Fibroblast of villous mesenchyme (primary cell): ENCODE data around the gene KCNE5. TPM values are rescaled to one million over a fixed set of nuclear protein-coding genes. Genes with fewer than 3 reads are reported as not detected.
"Not testable (repeated sequence)": the region's sequence is repeated elsewhere in the genome, so short reads cannot be mapped to it uniquely, and the experiment has no call there.

ENCODE experiments used
- DNase-seq: peaks from one replicate; pipeline ENCODE4 v3.0.0-alpha.2; 2010; ENCODE audit warnings: low read depth
- H3K4me3 ChIP-seq: 2 replicates; pipeline ENCODE4 v1.5.1; 2011; ENCODE audit warnings: low read depth, mild to moderate bottlenecking, low read length
- total RNA-seq: library from RNA; depleted of rRNA; stranded (reverse); fragments of >200 nt; gene quantifications from 2 replicates; pipeline ENCODE4 v1.2.3, GENCODE V29; 2012
- TF ChIP-seq, protein P1 (sequence below): IDR thresholded peaks from 2 replicates; pipeline ENCODE4 v1.5.1; 2012; ENCODE audit warnings: low read depth, mild to moderate bottlenecking, low read length; ENCODE audit not compliant: insufficient read depth

The KCNE5 gene
- total RNA-seq, 1 donor, result not detected

DNA sequence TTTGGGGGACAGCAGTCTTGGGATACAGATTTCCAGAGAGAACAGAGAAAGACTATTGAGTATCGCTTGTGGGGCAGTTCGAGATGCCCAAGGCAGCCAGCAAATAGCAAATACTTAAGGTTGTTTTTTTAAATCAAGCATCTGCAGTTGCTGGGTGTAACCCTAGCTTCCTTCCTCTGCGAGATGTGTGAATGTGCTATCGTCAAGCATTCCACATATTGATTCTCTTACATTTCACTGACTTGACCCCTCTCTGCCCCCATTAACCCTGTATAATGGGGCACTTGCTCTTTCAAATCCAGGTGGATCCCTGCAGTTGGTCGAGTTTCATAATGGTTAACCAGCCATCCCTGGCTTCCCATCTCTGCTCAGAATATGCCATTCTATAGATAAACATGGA is 23.5 kb downstream of the KCNE5 start:
- TF ChIP-seq, protein P1, sequence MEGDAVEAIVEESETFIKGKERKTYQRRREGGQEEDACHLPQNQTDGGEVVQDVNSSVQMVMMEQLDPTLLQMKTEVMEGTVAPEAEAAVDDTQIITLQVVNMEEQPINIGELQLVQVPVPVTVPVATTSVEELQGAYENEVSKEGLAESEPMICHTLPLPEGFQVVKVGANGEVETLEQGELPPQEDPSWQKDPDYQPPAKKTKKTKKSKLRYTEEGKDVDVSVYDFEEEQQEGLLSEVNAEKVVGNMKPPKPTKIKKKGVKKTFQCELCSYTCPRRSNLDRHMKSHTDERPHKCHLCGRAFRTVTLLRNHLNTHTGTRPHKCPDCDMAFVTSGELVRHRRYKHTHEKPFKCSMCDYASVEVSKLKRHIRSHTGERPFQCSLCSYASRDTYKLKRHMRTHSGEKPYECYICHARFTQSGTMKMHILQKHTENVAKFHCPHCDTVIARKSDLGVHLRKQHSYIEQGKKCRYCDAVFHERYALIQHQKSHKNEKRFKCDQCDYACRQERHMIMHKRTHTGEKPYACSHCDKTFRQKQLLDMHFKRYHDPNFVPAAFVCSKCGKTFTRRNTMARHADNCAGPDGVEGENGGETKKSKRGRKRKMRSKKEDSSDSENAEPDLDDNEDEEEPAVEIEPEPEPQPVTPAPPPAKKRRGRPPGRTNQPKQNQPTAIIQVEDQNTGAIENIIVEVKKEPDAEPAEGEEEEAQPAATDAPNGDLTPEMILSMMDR, result no peak
- no peak for DNase-seq
- H3K4me3 ChIP-seq, result no peak overlapping the region

DNA sequence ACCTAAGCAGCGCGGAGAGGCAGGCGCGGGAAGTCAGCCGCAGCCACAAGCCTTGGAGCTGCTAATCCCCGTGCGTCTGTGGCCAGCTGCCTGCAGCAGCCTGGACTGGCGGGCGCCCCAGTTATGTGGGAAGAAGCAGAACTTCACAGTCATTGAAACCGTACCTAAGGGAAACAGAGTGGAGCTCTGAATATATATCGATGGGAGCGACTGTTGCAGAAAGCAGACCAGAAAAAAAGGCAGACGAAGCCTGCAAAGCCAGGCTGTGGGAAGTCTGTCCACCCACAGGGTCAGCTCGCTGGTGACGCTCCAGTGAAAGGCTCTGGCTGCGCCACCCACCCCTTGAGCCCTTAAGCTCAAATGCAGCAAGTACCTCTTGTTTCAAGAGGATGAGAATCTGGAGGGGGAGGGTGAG is 24.7 kb downstream of the KCNE5 start:
- TF ChIP-seq, protein P1, result no peak
- H3K4me3 ChIP-seq, result no peak overlapping the region
- DNase-seq, result peak; percentile 12

DNA sequence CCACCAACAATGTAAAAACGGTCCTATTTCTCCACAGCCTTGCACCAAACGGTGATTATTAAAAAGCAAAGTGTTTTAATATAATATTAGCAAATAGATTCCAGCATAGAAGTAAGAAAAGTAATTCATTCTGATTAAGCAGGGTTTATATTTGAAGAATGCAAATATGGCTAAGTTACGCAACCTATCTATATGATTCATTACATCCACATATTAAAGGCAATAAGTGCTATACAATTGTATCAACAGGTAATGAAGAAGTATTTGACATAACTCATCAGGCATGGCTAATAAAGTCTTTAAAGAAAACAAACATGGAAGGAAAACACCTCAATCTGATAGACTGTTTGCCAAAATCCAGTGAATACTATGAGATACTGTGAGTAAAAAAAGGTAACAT is 29.0 kb downstream of the KCNE5 start:
- TF ChIP-seq, protein P1, result no peak
- DNase-seq, result no peak
- no peak overlapping the region for H3K4me3 ChIP-seq

DNA sequence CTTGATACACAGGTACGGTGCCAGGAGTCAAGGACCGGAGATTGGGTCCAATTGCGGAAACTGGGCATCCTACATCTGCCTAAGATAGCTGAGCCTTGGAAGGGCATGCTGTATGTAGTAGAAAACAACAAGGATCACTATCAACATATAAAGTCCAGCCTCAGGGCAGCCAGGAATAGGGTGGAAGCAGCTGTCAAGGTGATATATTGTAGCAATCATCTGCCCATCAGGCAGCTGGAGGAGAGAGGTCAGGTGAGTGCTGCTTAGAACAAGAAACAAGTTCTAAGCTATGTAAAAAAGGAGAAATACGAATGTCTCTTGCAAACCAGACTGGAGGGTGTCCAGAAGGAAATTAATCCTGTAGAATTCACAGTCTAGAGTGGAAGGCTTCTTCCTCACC is 34.8 kb downstream of the KCNE5 start:
- TF ChIP-seq, protein P1, result no peak
- no peak for DNase-seq

DNA sequence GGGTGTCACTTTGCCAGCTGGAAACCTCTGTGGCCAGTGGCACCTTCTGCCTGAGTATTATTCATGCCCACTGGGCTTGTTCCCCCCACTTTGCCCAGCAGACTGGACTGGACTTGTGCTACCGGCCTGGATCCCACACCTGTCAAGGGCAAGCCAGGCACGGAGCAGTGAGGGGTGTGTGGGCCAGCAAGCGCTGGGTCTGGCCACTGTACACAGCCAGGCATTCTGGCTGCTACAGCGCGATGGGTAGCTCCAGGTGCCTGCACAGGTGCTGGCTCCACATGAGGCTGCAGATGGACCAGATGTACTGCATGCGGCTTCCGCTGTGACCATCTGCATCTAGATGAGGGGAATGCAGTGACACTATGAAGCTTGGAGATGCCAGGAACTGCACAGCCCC is 39.5 kb downstream of the KCNE5 start:
- TF ChIP-seq, protein P1, result no peak
- no peak for DNase-seq
- no peak overlapping the region for H3K4me3 ChIP-seq

More for the DNA sequence above, 34.8 kb downstream of the KCNE5 start:
- H3K4me3 ChIP-seq, result no peak overlapping the region

DNA sequence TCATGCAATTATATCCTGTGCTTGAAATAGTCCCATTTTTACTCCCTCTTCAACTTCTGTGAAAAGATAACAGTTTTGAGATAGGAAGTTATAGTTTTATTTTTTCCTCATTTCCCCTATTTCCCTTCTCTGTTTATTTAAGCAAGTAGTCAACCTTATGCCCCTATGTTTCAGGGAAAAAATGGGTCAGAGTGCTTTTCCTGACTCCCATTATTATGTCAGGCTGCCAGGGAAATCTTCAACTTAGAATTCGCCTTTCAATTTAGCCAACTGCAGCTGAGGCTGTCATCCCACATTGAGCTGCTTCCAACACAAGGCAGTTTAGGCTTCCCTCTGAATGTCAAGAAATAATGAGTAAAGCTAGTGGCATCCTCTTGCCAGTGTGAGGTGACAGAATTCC is 46.1 kb downstream of the KCNE5 start:
- no peak for DNase-seq
- TF ChIP-seq, protein P1, result no peak
- no peak overlapping the region for H3K4me3 ChIP-seq

DNA sequence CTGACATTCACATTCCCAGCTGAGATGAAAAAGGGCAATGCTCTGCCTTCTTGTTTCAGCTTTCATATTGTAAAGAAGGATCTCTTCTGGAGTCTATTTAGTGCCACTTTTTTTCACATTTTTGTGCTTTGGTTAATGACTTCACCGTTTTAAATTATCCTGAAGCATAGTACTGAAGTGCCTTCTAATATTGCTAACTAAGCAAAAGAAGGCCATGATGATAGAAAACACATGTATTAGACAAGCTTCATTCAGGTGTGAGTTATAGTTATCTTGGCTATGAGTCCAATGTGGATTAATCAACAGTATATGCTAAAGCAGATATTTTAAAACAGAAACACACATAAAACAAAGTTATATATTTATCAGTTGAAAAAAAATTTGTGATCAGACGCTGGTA is 47.9 kb downstream of the KCNE5 start:
- TF ChIP-seq, protein P1, result no peak
- H3K4me3 ChIP-seq, result no peak overlapping the region

DNA sequence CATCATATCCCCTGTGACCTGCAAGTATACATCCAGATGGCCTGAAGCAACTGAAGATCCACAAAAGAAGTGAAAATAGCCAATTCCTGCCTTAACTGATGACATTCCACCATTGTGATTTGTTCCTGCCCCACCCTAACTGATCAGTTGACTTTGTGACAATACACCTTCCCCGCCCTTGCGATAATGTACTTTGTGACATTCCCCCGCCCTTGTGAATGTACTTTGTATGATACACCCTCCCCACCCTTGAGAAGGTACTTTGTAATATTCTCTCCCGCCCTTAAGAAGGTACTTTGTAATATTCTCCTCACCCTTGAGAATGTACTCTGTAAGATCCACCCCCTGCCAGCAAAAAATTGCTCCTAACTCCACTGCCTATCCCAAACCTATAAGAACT is 48.9 kb downstream of the KCNE5 start:
- not testable (repeated sequence) for DNase-seq, H3K4me3 ChIP-seq

More for the DNA sequence above, 47.9 kb downstream of the KCNE5 start:
- DNase-seq, result no peak
